SK-N-SH (cell line): ENCODE results near the gene HSD11B1. TPM values are rescaled to one million over a fixed set of nuclear protein-coding genes. Genes with fewer than 3 reads are reported as not detected.

Source experiments
- CTCF ChIA-PET: fragments of 300-600, 350-600 bp; formaldehyde crosslinking; extraction: SDS; loops from one replicate; lab custom pipeline; 2021; lab: Yijun Ruan, JAX
- POLR2A ChIA-PET: fragments of 350-600 bp; sonication (Branson Sonifier 250); formaldehyde crosslinking; extraction: SDS; loops from one replicate; lab custom pipeline; 2020; ENCODE audit warnings: antibody characterized with exemption, inconsistent platforms; lab: Yijun Ruan, JAX
- DNase-seq: peaks from one replicate; pipeline ENCODE4 v3.0.0; 2012
- H2AFZ ChIP-seq: fragments of 200-600 bp; sonication (generic); 2 replicates; pipeline ENCODE4 v1.8.1; 2016; ENCODE audit warnings: antibody characterized with exemption, mild to moderate bottlenecking, low read depth
- H3F3A ChIP-seq: fragments of 200-600 bp; sonication (generic); replicated peaks from 2 replicates; pipeline ENCODE3; 2016; ENCODE audit warnings: antibody characterized with exemption, mild to moderate bottlenecking; ENCODE audit not compliant: insufficient read depth
- H3K27ac ChIP-seq, 2 experiments: fragments of 200-500 bp in 1 of 2; fragments of 200-600 bp in 1 of 2; sonication (Bioruptor generic) in 1 of 2; sonication (generic), shearing (Covaris generic) in 1 of 2; 2 replicates each; pipeline versions ENCODE4 v1.5.1 to v1.6.1; 2014 to 2016; ENCODE audit warnings: low read depth in 2 of 2, inconsistent platforms in 1 of 2, low read length in 1 of 2, mild to moderate bottlenecking in 1 of 2, mixed read lengths in 1 of 2
- H3K27me3 ChIP-seq: fragments of 200-600 bp; sonication (generic), shearing (Covaris generic); 2 replicates; pipeline ENCODE4 v1.6.1; 2016; ENCODE audit warnings: mixed run types; ENCODE audit not compliant: insufficient read depth
- H3K36me3 ChIP-seq, 2 experiments: fragments of 200-500 bp in 1 of 2; fragments of 200-600 bp in 1 of 2; sonication (Bioruptor generic) in 1 of 2; sonication (generic) in 1 of 2; replicated peaks in 1 of 2; 2 replicates each; pipeline versions ENCODE3 to v1.5.1; 2014 to 2016; ENCODE audit warnings: low read length in 1 of 2, mild to moderate bottlenecking in 1 of 2; ENCODE audit not compliant: insufficient read depth in 2 of 2, control insufficient read depth in 1 of 2
- H3K4me1 ChIP-seq, 2 experiments: fragments of 200-500 bp in 1 of 2; fragments of 200-600 bp in 1 of 2; sonication (Bioruptor generic) in 1 of 2; sonication (generic), shearing (Covaris generic) in 1 of 2; 2 replicates each; pipeline versions ENCODE4 v1.5.1 to v1.6.1; 2014 to 2016; ENCODE audit warnings: low read depth in 1 of 2, low read length in 1 of 2, mixed run types in 1 of 2; ENCODE audit not compliant: insufficient read depth in 2 of 2, control insufficient read depth in 1 of 2
- H3K4me2 ChIP-seq: fragments of 200-600 bp; sonication (generic), shearing (Covaris generic); 2 replicates; pipeline ENCODE4 v1.6.1; 2017; ENCODE audit warnings: mixed run types
- H3K4me3 ChIP-seq, 2 experiments: fragments of 200-500 bp in 1 of 2; fragments of 200-600 bp in 1 of 2; sonication (Bioruptor generic) in 1 of 2; sonication (generic), shearing (Covaris generic) in 1 of 2; 2 replicates each; pipeline versions ENCODE4 v1.5.1 to v1.8.1; 2014 to 2016; ENCODE audit warnings: low read depth in 2 of 2, inconsistent platforms in 1 of 2, low read length in 1 of 2, mild to moderate bottlenecking in 1 of 2, mixed read lengths in 1 of 2, moderate library complexity in 1 of 2
- H3K79me2 ChIP-seq: fragments of 200-600 bp; sonication (generic); 2 replicates; pipeline ENCODE4 v1.8.1; 2017; ENCODE audit warnings: mild to moderate bottlenecking; ENCODE audit not compliant: insufficient read depth
- H3K9ac ChIP-seq: fragments of 200-600 bp; sonication (generic); 2 replicates; pipeline ENCODE4 v1.6.1; 2017; ENCODE audit warnings: mixed run types
- H3K9me2 ChIP-seq: fragments of 200-600 bp; sonication (generic); 2 replicates; pipeline ENCODE4 v1.6.1; 2017; ENCODE audit warnings: mixed run types
- H3K9me3 ChIP-seq: fragments of 200-600 bp; sonication (generic); 2 replicates; pipeline ENCODE4 v1.6.1; 2017; ENCODE audit warnings: mixed run types, mild to moderate bottlenecking, moderate library complexity
- H4K20me1 ChIP-seq: fragments of 200-600 bp; sonication (generic); 2 replicates; pipeline ENCODE4 v1.6.1; 2017; ENCODE audit warnings: mild to moderate bottlenecking, mixed run types; ENCODE audit not compliant: insufficient read depth
- ELF1 ChIP-seq: IDR thresholded peaks from 2 replicates; pipeline ENCODE4 v1.4.0; 2012
- EZH2phosphoT487 ChIP-seq: fragments of 200-600 bp; sonication (generic); IDR thresholded peaks from 2 replicates; pipeline ENCODE4 v1.6.1; 2017; ENCODE audit warnings: low read depth, mixed run types, mild to moderate bottlenecking, antibody characterized with exemption, moderate library complexity, borderline replicate concordance
- FOSL2 ChIP-seq: IDR thresholded peaks from 2 replicates; pipeline ENCODE4 v1.4.0; 2012; ENCODE audit warnings: low read depth, mild to moderate bottlenecking, moderate library complexity, borderline replicate concordance
- FOXJ3 ChIP-seq: sonication (generic); formaldehyde crosslinking; IDR thresholded peaks from 2 replicates; pipeline ENCODE4 v1.5.1; 2020; ENCODE audit warnings: mild to moderate bottlenecking, missing genetic modification reagents
- FOXM1 ChIP-seq: IDR thresholded peaks from 2 replicates; pipeline ENCODE4 v1.4.0; 2012; ENCODE audit warnings: low read depth, mild to moderate bottlenecking
- MXI1 ChIP-seq: IDR thresholded peaks from 2 replicates; pipeline ENCODE4 v1.6.1; 2012; ENCODE audit warnings: mild to moderate bottlenecking, low read depth, low read length, improper control_type of control experiment
- NFIC ChIP-seq: IDR thresholded peaks from 2 replicates; pipeline ENCODE4 v1.4.0; 2012; ENCODE audit warnings: borderline replicate concordance
- RCOR1 ChIP-seq: fragments of 150-350 bp; IDR thresholded peaks from 2 replicates; pipeline ENCODE4 v1.6.1; 2017; ENCODE audit warnings: antibody characterized with exemption, low read length
- RFX5 ChIP-seq: IDR thresholded peaks from 2 replicates; pipeline ENCODE4 v1.6.1; 2012; ENCODE audit warnings: mild to moderate bottlenecking, improper control_type of control experiment, low read length
- TEAD4 ChIP-seq: IDR thresholded peaks from 2 replicates; pipeline ENCODE4 v1.4.0; 2012; ENCODE audit warnings: mild to moderate bottlenecking, borderline replicate concordance; ENCODE audit not compliant: insufficient read depth
- WGBS: methylation state at CpG from one replicate; pipeline ENCODE4 v1.1.6; 2017; ENCODE audit warnings: low lambda C conversion rate; 5-methylcytosine and 5-hydroxymethylcytosine counted together
- polyA plus RNA-seq, 3 experiments: library from polyadenylated mRNA; depleted of rRNA; stranded (reverse); fragments of >200 nt; gene quantifications; 2 replicates each; pipeline ENCODE4 v1.2.3, GENCODE V29; 2012
- TF ChIP-seq, protein P1 (sequence below): fragments of 150-350 bp; IDR thresholded peaks from 2 replicates; pipeline ENCODE4 v1.6.1; 2017; ENCODE audit warnings: antibody characterized with exemption, low read length, low read depth, borderline replicate concordance
- TF ChIP-seq, protein P2 (sequence below): IDR thresholded peaks from 2 replicates; pipeline ENCODE4; 2012
- TF ChIP-seq, protein P3 (sequence below): IDR thresholded peaks from 2 replicates; pipeline ENCODE4 v1.4.0; 2012; ENCODE audit warnings: low read depth, borderline replicate concordance
- TF ChIP-seq, protein P4 (sequence below): fragments of 200-600 bp; sonication (generic); IDR thresholded peaks from 2 replicates; pipeline ENCODE4 v1.6.1; 2017; ENCODE audit warnings: antibody characterized with exemption, mild to moderate bottlenecking, moderate library complexity
- TF ChIP-seq, protein P5 (sequence below): IDR thresholded peaks from 2 replicates; pipeline ENCODE4 v1.4.0; 2012; ENCODE audit warnings: low read depth, borderline replicate concordance

HSD11B1 gene
- polyA plus RNA-seq, 1 of the 3 experiments (the other 2 are of a cell fraction) = 0.23 TPM

DNA sequence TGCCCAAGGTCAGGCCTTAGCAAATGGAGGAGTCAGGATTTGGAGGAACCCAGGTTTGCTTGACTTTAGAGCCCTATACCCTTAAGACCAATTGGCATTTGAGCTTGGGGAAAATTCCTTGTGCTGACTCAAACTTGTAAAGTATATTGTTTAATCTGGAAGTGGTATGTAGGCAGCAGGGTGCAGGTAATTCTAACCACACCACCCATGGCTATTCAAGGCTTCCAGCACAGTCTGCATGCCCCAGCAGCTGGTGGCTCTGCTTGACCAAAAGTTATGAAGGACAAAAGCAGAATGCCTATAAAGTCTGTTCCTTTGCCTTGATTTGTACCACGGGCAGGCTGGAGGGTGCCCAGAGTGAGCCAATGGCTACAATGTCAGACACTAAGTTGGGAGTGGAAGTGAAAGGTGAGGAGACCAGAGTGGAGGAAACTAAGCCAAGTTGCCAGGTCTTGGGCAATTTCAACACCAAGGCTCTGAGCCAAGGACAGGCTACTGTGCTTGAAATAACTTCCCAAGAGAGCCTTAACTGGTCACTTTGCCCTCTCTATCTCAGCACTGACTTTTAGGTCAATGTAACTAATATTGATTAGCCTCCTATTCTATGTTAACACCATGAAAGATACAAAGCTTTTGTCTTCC is 34.1 kb upstream of the HSD11B1 start:
- Histone ChIP-seq H3K27ac (no peak overlapping the region), H3K27me3 (no peaks in the 10 kb centered on the region), H3K9me2 (no peaks in the 10 kb centered on the region), H3F3A (no peaks in the 10 kb centered on the region), H3K9me3 (no peaks in the 10 kb centered on the region), H4K20me1 (no peaks in the 10 kb centered on the region), H3K4me2 (no peak overlapping the region), H2AFZ (no peak overlapping the region), H3K4me3 (no peak overlapping the region), H3K79me2 (no peaks in the 10 kb centered on the region), H3K9ac (no peak overlapping the region), H3K4me1 (peaks cover 8 to 11% of the 10 kb centered on the region in 2 experiments; a peak in 3 of 4 replicates), H3K36me3 (no peaks in the 10 kb centered on the region)
- ChIA-PET CTCF (interaction anchor here (1.0 kb wide), 1 partner anchor 76 kb away, joined by 3 read pairs; no protein-coding TSS in a partner anchor), POLR2A (no interaction called here)
- no peak for TF ChIP-seq FOXJ3 (CRISPR knock-in tag)
- no peak for TF ChIP-seq FOXM1
- TF ChIP-seq NFIC = no peak
- TF ChIP-seq RCOR1 = no peak
- TF ChIP-seq, protein P1, sequence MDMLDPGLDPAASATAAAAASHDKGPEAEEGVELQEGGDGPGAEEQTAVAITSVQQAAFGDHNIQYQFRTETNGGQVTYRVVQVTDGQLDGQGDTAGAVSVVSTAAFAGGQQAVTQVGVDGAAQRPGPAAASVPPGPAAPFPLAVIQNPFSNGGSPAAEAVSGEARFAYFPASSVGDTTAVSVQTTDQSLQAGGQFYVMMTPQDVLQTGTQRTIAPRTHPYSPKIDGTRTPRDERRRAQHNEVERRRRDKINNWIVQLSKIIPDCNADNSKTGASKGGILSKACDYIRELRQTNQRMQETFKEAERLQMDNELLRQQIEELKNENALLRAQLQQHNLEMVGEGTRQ = no peak
- TF ChIP-seq MXI1 = no peak
- TF ChIP-seq EZH2phosphoT487 = no peak
- TF ChIP-seq ELF1 = no peak
- TF ChIP-seq, protein P2, sequence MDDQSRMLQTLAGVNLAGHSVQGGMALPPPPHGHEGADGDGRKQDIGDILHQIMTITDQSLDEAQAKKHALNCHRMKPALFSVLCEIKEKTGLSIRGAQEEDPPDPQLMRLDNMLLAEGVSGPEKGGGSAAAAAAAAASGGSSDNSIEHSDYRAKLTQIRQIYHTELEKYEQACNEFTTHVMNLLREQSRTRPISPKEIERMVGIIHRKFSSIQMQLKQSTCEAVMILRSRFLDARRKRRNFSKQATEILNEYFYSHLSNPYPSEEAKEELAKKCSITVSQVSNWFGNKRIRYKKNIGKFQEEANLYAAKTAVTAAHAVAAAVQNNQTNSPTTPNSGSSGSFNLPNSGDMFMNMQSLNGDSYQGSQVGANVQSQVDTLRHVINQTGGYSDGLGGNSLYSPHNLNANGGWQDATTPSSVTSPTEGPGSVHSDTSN = no peak
- TF ChIP-seq, protein P3, sequence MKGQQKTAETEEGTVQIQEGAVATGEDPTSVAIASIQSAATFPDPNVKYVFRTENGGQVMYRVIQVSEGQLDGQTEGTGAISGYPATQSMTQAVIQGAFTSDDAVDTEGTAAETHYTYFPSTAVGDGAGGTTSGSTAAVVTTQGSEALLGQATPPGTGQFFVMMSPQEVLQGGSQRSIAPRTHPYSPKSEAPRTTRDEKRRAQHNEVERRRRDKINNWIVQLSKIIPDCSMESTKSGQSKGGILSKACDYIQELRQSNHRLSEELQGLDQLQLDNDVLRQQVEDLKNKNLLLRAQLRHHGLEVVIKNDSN = no peak
- TF ChIP-seq, protein P4, sequence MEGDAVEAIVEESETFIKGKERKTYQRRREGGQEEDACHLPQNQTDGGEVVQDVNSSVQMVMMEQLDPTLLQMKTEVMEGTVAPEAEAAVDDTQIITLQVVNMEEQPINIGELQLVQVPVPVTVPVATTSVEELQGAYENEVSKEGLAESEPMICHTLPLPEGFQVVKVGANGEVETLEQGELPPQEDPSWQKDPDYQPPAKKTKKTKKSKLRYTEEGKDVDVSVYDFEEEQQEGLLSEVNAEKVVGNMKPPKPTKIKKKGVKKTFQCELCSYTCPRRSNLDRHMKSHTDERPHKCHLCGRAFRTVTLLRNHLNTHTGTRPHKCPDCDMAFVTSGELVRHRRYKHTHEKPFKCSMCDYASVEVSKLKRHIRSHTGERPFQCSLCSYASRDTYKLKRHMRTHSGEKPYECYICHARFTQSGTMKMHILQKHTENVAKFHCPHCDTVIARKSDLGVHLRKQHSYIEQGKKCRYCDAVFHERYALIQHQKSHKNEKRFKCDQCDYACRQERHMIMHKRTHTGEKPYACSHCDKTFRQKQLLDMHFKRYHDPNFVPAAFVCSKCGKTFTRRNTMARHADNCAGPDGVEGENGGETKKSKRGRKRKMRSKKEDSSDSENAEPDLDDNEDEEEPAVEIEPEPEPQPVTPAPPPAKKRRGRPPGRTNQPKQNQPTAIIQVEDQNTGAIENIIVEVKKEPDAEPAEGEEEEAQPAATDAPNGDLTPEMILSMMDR = no peak
- no peak for TF ChIP-seq RFX5
- TF ChIP-seq, protein P5, sequence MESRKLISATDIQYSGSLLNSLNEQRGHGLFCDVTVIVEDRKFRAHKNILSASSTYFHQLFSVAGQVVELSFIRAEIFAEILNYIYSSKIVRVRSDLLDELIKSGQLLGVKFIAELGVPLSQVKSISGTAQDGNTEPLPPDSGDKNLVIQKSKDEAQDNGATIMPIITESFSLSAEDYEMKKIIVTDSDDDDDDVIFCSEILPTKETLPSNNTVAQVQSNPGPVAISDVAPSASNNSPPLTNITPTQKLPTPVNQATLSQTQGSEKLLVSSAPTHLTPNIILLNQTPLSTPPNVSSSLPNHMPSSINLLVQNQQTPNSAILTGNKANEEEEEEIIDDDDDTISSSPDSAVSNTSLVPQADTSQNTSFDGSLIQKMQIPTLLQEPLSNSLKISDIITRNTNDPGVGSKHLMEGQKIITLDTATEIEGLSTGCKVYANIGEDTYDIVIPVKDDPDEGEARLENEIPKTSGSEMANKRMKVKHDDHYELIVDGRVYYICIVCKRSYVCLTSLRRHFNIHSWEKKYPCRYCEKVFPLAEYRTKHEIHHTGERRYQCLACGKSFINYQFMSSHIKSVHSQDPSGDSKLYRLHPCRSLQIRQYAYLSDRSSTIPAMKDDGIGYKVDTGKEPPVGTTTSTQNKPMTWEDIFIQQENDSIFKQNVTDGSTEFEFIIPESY = no peak
- TF ChIP-seq TEAD4 = no peak
- no peak for TF ChIP-seq FOSL2
- 22% methylated on average over 1 of the region's 1 CpG for WGBS
- DNase-seq = no peak
